Muscle of leg (tissue), 11 donors: ENCODE data around the gene CLN6. TPM values are rescaled to one million over a fixed set of nuclear protein-coding genes. Genes with fewer than 3 reads are reported as not detected.

Experiments used
- DNase-seq: peaks from one replicate; pipeline ENCODE4 v3.0.0; 2013
- H3K27ac ChIP-seq: one replicate; pipeline ENCODE4 v1.5.1; 2013; ENCODE audit warnings: mild to moderate bottlenecking, low read length, control low read depth
- H3K27me3 ChIP-seq: one replicate; pipeline ENCODE4 v1.6.1; 2013; ENCODE audit warnings: low read length; ENCODE audit not compliant: control insufficient read depth, insufficient read depth
- H3K36me3 ChIP-seq: one replicate; pipeline ENCODE4 v1.6.1; 2013; ENCODE audit warnings: low read length; ENCODE audit not compliant: control insufficient read depth, insufficient read depth
- H3K4me1 ChIP-seq: one replicate; pipeline ENCODE4 v1.6.1; 2013; ENCODE audit warnings: low read length; ENCODE audit not compliant: control insufficient read depth, insufficient read depth
- H3K4me3 ChIP-seq: one replicate; pipeline ENCODE4 v1.5.1; 2013; ENCODE audit warnings: low read length, control low read depth
- H3K9me3 ChIP-seq: replicated peaks from 2 replicates; pipeline ENCODE4 v1.6.1; 2013; ENCODE audit warnings: low read depth, low read length; ENCODE audit not compliant: control insufficient read depth
- WGBS: methylation state at CpG from one replicate; pipeline ENCODE4 v1.1.5; 2013; ENCODE audit warnings: missing lambda C conversion rate; ENCODE audit not compliant: insufficient coverage; 5-methylcytosine and 5-hydroxymethylcytosine counted together
- polyA plus RNA-seq, 8 donors: library from polyadenylated mRNA; unstranded; fragments of 120-200 nt; gene quantifications; one replicate each; pipeline versions ENCODE4 v1.2.1 to v1.2.3, GENCODE V29; 2013; ENCODE audit warnings: inconsistent platforms in 1 of 8, low replicate concordance in 1 of 8; ENCODE audit not compliant: insufficient read length in 8 of 8, insufficient read depth in 1 of 8
- total RNA-seq: library from RNA; stranded (reverse); fragments of 120-200 nt; gene quantifications from one replicate; pipeline ENCODE4 v1.2.4, GENCODE V29; 2013

The CLN6 gene
- total and polyA plus RNA-seq, 9 donors = 8.2 to 22.0 (median 16.5) TPM

- Histone ChIP-seq H3K27ac (no peak overlapping the region), H3K4me3 (no peak overlapping the region), H3K36me3 (peaks cover 31% of the 10 kb centered on the region), H3K4me1 (peaks cover 8% of the 10 kb centered on the region), H3K27me3 (no peaks in the 10 kb centered on the region), H3K9me3 (no peaks in the 10 kb centered on the region)
- 0% methylated on average over 1 of the region's 3 CpGs for WGBS
- no peak for DNase-seq
These were observed 38.0 kb downstream of the CLN6 start for GRCh38 chr15:68191555-68191954.

DNA sequence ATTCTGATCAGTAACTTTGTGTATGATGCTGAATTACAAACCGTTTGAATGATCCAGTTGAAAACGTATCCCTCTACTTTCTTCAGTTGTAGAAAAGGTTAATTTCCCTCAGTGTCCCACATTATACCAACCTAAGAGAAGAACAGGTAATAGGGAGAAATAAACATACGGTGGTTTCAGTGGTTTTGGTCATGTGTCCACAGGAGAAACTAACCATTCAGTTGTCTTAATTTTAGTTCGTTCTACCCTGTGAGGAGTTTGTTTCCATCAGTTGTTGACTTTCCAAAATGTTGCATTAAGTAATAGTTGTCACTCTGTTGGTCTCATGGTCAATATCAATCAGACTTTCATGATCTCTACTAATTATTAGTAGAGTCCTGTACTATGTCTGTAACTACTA is 39.5 kb downstream of the CLN6 start:
- peaks cover 37% of the 10 kb centered on the region for H3K36me3 ChIP-seq
- DNase-seq = no peak
- H3K27me3 ChIP-seq = no peaks in the 10 kb centered on the region
- 80% methylated on average over 1 of the region's 4 CpGs for WGBS
- peaks cover 8% of the 10 kb centered on the region for H3K4me1 ChIP-seq
- H3K9me3 ChIP-seq = no peaks in the 10 kb centered on the region
- H3K27ac ChIP-seq = no peak overlapping the region
- H3K4me3 ChIP-seq = no peak overlapping the region

GRCh38 chr15:68188647-68189046 is 40.9 kb downstream of the CLN6 start:
- DNase-seq = no peak
- H3K27me3 ChIP-seq = no peaks in the 10 kb centered on the region
- H3K4me1 ChIP-seq = peaks cover 8% of the 10 kb centered on the region
- WGBS = no CpG with 5 or more reads among the region's 2 CpGs
- no peaks in the 10 kb centered on the region for H3K9me3 ChIP-seq
- peaks cover 39% of the 10 kb centered on the region for H3K36me3 ChIP-seq
- no peak overlapping the region for H3K27ac ChIP-seq
- H3K4me3 ChIP-seq = no peak overlapping the region

GRCh38 chr15:68187559-68187958 is 42.0 kb downstream of the CLN6 start:
- H3K4me3 ChIP-seq = no peak overlapping the region
- no peaks in the 10 kb centered on the region for H3K9me3 ChIP-seq
- H3K27ac ChIP-seq = peak overlapping the region; percentile 80
- peaks cover 28% of the 10 kb centered on the region for H3K36me3 ChIP-seq
- H3K4me1 ChIP-seq = peaks cover 8% of the 10 kb centered on the region
- WGBS = no CpG with 5 or more reads among the region's 9 CpGs
- H3K27me3 ChIP-seq = no peaks in the 10 kb centered on the region
- DNase-seq = peak; percentile 94

- DNase-seq = peak; percentile 64
- Histone ChIP-seq H3K4me1 (peaks cover 8% of the 10 kb centered on the region), H3K4me3 (no peak overlapping the region), H3K27me3 (no peaks in the 10 kb centered on the region), H3K36me3 (peaks cover 22% of the 10 kb centered on the region), H3K27ac (peak overlapping the region; percentile 80), H3K9me3 (no peaks in the 10 kb centered on the region)
- WGBS = no CpG with 5 or more reads among the region's 5 CpGs
These were observed 42.7 kb downstream of the CLN6 start for GRCh38 chr15:68186671-68187397.

- H3K4me1 ChIP-seq = peaks cover 8% of the 10 kb centered on the region
- no peaks in the 10 kb centered on the region for H3K27me3 ChIP-seq
- DNase-seq = no peak
- WGBS = 100% methylated on average over 1 of the region's 5 CpGs
- H3K36me3 ChIP-seq = peaks cover 24% of the 10 kb centered on the region
- H3K4me3 ChIP-seq = no peak overlapping the region
- H3K27ac ChIP-seq = no peak overlapping the region
- no peaks in the 10 kb centered on the region for H3K9me3 ChIP-seq
These were observed 44.7 kb downstream of the CLN6 start for GRCh38 chr15:68184616-68185480.

DNA sequence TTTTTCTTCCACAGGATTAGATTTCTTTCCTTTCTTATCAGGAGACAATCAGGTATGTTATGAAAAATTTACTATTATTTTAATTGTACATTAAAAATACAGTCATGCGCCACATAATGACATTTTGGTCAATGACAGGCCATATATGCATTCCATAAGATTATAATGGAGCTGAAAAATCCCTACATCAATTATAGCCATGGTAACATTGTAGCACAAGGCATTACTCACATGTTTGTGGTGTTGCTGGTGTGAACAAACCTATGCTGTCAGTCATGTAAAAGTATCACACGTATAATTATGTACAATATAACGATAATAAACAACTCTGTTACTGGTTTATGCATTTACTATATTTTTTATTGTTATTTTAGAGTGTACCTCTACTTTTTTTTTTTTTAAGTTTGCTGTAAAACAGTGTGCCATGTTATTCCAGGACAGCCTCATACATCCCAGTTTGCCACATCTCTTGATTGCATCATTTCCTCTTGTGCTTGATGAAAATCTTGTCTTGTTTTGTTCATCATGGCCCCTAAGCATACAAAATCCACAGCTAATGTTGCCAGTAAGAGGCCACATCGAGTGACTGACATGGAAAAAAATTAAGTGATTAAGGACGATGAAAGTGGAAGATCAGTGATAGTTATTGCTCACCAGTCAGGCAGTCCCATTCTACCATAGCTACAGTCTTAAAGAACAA is 45.8 kb downstream of the CLN6 start:
- H3K36me3 ChIP-seq = peaks cover 24% of the 10 kb centered on the region
- H3K9me3 ChIP-seq = no peaks in the 10 kb centered on the region
- peaks cover 8% of the 10 kb centered on the region for H3K4me1 ChIP-seq
- H3K27me3 ChIP-seq = no peaks in the 10 kb centered on the region
- no peak for DNase-seq
- H3K27ac ChIP-seq = no peak overlapping the region
- no peak overlapping the region for H3K4me3 ChIP-seq
- no CpG with 5 or more reads among the region's 5 CpGs for WGBS

GRCh38 chr15:68177742-68178141 is 51.8 kb downstream of the CLN6 start:
- H3K36me3 ChIP-seq = peaks cover 16% of the 10 kb centered on the region
- no peak overlapping the region for H3K27ac ChIP-seq
- no peaks in the 10 kb centered on the region for H3K4me1 ChIP-seq
- no peaks in the 10 kb centered on the region for H3K27me3 ChIP-seq
- no peak overlapping the region for H3K4me3 ChIP-seq
- H3K9me3 ChIP-seq = no peaks in the 10 kb centered on the region
- no peak for DNase-seq

DNA sequence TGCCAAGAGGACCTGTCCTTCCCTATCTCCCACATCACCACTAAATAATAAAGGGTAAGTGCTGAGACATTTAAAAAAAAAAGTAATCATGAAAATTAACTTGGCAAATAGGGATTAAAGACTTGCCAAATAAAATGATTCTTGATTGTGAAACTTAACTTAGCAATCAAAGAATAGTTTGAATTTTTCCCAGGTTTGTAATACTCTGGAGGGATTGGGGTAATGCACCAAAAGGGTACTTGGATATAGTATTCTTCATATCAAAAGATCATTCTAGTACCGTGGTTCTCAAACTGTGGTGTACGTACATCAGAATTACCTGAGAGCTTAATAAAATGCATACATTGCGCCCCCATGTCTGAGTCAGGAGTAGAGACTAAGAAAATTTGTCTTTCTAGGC is 52.9 kb downstream of the CLN6 start:
- Histone ChIP-seq H3K27me3 (no peaks in the 10 kb centered on the region), H3K36me3 (peaks cover 16% of the 10 kb centered on the region), H3K4me3 (no peak overlapping the region), H3K9me3 (no peaks in the 10 kb centered on the region), H3K4me1 (no peaks in the 10 kb centered on the region), H3K27ac (no peak overlapping the region)
- no CpG with 5 or more reads among the region's 3 CpGs for WGBS
- DNase-seq = no peak

DNA sequence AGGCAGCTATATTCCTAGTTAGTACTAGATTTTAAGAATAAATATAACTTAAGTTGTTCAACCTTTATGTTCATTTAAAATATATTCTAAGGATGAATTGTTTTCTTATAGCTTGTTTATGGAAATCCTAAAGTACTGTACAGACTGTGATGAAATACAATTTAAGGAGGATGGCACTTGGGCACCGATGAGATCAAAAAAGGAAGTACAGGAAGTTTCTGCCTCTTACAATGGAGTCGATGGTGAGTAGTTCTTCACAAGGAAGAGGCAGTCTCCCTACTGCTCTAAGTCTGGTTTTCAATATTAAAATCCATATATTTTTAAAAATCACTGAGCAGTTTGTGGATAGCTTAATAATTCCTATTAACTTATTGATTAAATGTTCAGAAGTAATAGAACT is 54.0 kb downstream of the CLN6 start:
- Histone ChIP-seq H3K36me3 (peaks cover 11% of the 10 kb centered on the region), H3K9me3 (no peaks in the 10 kb centered on the region), H3K27ac (no peak overlapping the region), H3K4me3 (no peak overlapping the region), H3K27me3 (no peaks in the 10 kb centered on the region), H3K4me1 (no peaks in the 10 kb centered on the region)
- no CpG with 5 or more reads among the region's 2 CpGs for WGBS
- DNase-seq = no peak
